Measurements from ENCODE around the gene ANKRD26.
"Not testable (repeated sequence)": the region's sequence is repeated elsewhere in the genome, so short reads cannot be mapped to it uniquely, and the experiment has no call there.

ANKRD26 gene

GRCh38 chr10:27099916-27100812 is at the start of gene ANKRD26:
Gene ANKRD26, minus strand, starts transcription at chr10:27100494. Its CDS starts 168 bp downstream, at chr10:27100326.
- peak; percentile 94 for DNase-seq (ENCODE audit: low read depth)

GRCh38 chr10:27147701-27148100 is 47.4 kb upstream of the ANKRD26 start:
- DNase-seq (ENCODE audit: low read depth) = no peak

- DNase-seq (ENCODE audit: low read depth) = no peak
Observed at GRCh38 chr10:27145937-27146336, 45.6 kb upstream of the ANKRD26 start.

GRCh38 chr10:27143686-27144085 is 43.4 kb upstream of the ANKRD26 start:
- DNase-seq (ENCODE audit: low read depth) = no peak

GRCh38 chr10:27138277-27138676 is 38.0 kb upstream of the ANKRD26 start:
- no peak for DNase-seq (ENCODE audit: low read depth)

GRCh38 chr10:27134371-27134770 is 34.1 kb upstream of the ANKRD26 start:
- no peak for DNase-seq (ENCODE audit: low read depth)

GRCh38 chr10:27108165-27108564 is 7.9 kb upstream of the ANKRD26 start:
- DNase-seq (ENCODE audit: low read depth) = no peak

- DNase-seq (ENCODE audit: low read depth) = no peak
Observed at GRCh38 chr10:27104919-27105318, 4.6 kb upstream of the ANKRD26 start.

GRCh38 chr10:27100813-27101347 is 586 bp upstream of the ANKRD26 start:
- DNase-seq (ENCODE audit: low read depth) = no peak

GRCh38 chr10:27099448-27099847 is 846 bp downstream of the ANKRD26 start:
- no peak for DNase-seq (ENCODE audit: low read depth)

GRCh38 chr10:27088119-27089044 is 11.9 kb downstream of the ANKRD26 start:
- DNase-seq (ENCODE audit: low read depth) = peak; percentile 12

- no peak for DNase-seq (ENCODE audit: low read depth)
Observed at GRCh38 chr10:27072436-27073114, 27.7 kb downstream of the ANKRD26 start.

GRCh38 chr10:27068217-27068891 is 31.9 kb downstream of the ANKRD26 start:
- no peak for DNase-seq (ENCODE audit: low read depth)

- DNase-seq (ENCODE audit: low read depth) = no peak
Observed at GRCh38 chr10:27065084-27065483, 35.2 kb downstream of the ANKRD26 start.

- no peak for DNase-seq (ENCODE audit: low read depth)
Observed at GRCh38 chr10:27052656-27053055, 47.6 kb downstream of the ANKRD26 start.

GRCh38 chr10:27045247-27045646 is 55.0 kb downstream of the ANKRD26 start:
- DNase-seq (ENCODE audit: low read depth) = not testable (repeated sequence)

GRCh38 chr10:27041196-27041595 is 59.1 kb downstream of the ANKRD26 start:
- DNase-seq (ENCODE audit: low read depth) = peak; percentile 39

GRCh38 chr10:27038168-27038567 is 62.1 kb downstream of the ANKRD26 start:
- DNase-seq (ENCODE audit: low read depth) = no peak

GRCh38 chr10:27035163-27035562 is 65.1 kb downstream of the ANKRD26 start:
- no peak for DNase-seq (ENCODE audit: low read depth)

GRCh38 chr10:27030060-27030459 is 70.2 kb downstream of the ANKRD26 start:
- DNase-seq (ENCODE audit: low read depth) = peak; percentile 41

- DNase-seq (ENCODE audit: low read depth) = no peak
Observed at GRCh38 chr10:27022048-27022447, 78.2 kb downstream of the ANKRD26 start.

Measured in iris pigment epithelial cell (primary cell).